Spleen (tissue), 11 donors: ENCODE results near the gene GABARAPL1. TPM values are rescaled to one million over a fixed set of nuclear protein-coding genes. Genes with fewer than 3 reads are reported as not detected.
"Not testable (repeated sequence)": the region's sequence is repeated elsewhere in the genome, so short reads cannot be mapped to it uniquely, and the experiment has no call there.

Experiments used
- DNase-seq: peaks from one replicate; pipeline ENCODE4 v3.0.0-alpha.2; 2020
- H3K27ac ChIP-seq, 8 donors: fragments of 200-600 bp; sonication (generic) in 7 of 8; 1 replicate in 4 of 8; 2 replicates in 4 of 8; pipeline versions ENCODE4 v1.5.0 to v1.8.0; 2016 to 2021; ENCODE audit warnings: inconsistent platforms in 4 of 8, mild to moderate bottlenecking in 4 of 8, moderate library complexity in 1 of 8
- H3K27me3 ChIP-seq, 7 donors: fragments of 200-600 bp; sonication (generic) in 6 of 7; replicated peaks in 1 of 7; 1 replicate in 4 of 7; 2 replicates in 3 of 7; pipeline versions ENCODE4 v1.5.0 to v1.8.0; 2016 to 2021; ENCODE audit warnings: inconsistent platforms in 3 of 7, mild to moderate bottlenecking in 1 of 7
- H3K36me3 ChIP-seq, 6 donors: fragments of 200-600 bp; sonication (generic) in 5 of 6; 1 replicate in 4 of 6; 2 replicates in 2 of 6; pipeline versions ENCODE4 v1.5.0 to v1.8.0; 2016 to 2021; ENCODE audit warnings: inconsistent platforms in 2 of 6
- H3K4me1 ChIP-seq, 6 donors: fragments of 200-600 bp; sonication (generic) in 5 of 6; 1 replicate in 3 of 6; 2 replicates in 3 of 6; pipeline versions ENCODE4 v1.5.0 to v1.8.0; 2016 to 2021; ENCODE audit warnings: inconsistent platforms in 3 of 6
- H3K4me3 ChIP-seq, 8 donors: fragments of 200-600 bp; sonication (generic) in 7 of 8; 1 replicate in 4 of 8; 2 replicates in 4 of 8; pipeline versions ENCODE4 v1.5.0 to v1.8.0; 2016 to 2021; ENCODE audit warnings: inconsistent platforms in 4 of 8, mild to moderate bottlenecking in 4 of 8, moderate library complexity in 2 of 8
- H3K9me3 ChIP-seq, 8 donors: fragments of 200-600 bp; sonication (generic) in 7 of 8; 1 replicate in 4 of 8; 2 replicates in 4 of 8; pipeline versions ENCODE4 v1.5.0 to v1.8.0; 2016 to 2021; ENCODE audit warnings: inconsistent platforms in 4 of 8
- POLR2A ChIP-seq, 3 donors: fragments of 450-650 bp; IDR thresholded peaks; one replicate each; pipeline ENCODE4 v1.5.1; 2017; ENCODE audit warnings: antibody characterized with exemption in 3 of 3, mild to moderate bottlenecking in 1 of 3
- POLR2AphosphoS5 ChIP-seq, 3 donors: sonication (generic); formaldehyde crosslinking; IDR thresholded peaks; one replicate each; pipeline ENCODE4 v1.5.1; 2017; ENCODE audit warnings: antibody characterized with exemption in 3 of 3
- WGBS, 5 donors: extraction: QIAGEN DNeasy Blood & Tissue Kit in 3 of 5; methylation state at CpG; one replicate each; pipeline versions ENCODE4 v1.1.5 to v1.1.7; 2013 to 2018; 5-methylcytosine and 5-hydroxymethylcytosine counted together
- intact Hi-C: fragments of 100-400 bp; cut with DNase I; formaldehyde crosslinking; loops from one replicate; pipeline ENCODE4 v1.15.0; 2023; ENCODE audit warnings: low total_unique reads
- polyA plus RNA-seq, 3 donors: library from polyadenylated mRNA; stranded (reverse); fragments of 200-250 nt; gene quantifications; one replicate each; pipeline ENCODE4 v1.2.1, GENCODE V29; 2013
- total RNA-seq, 7 donors: library from RNA; depleted of rRNA in 3 of 7; stranded (reverse); fragments of >200 nt in 3 of 7; fragmentation: NEBNext Ultra II Directional in 4 of 7; extraction: Animal tissue kit (Norgen Biotek cat#: 25700) in 4 of 7; gene quantifications; one replicate each; pipeline versions ENCODE4 v1.1.0 to v1.2.1, GENCODE V29; 2016 to 2021
- TF ChIP-seq, protein P1 (sequence below), 11 experiments: fragments of 200-600 bp in 7 of 11; fragments of 450-650 bp in 4 of 11; sonication (generic) in 4 of 11; IDR thresholded peaks in 8 of 11; conservative IDR thresholded peaks in 3 of 11; 1 replicate in 7 of 11; 2 replicates in 4 of 11; pipeline versions ENCODE4 v1.4.0 to v1.8.0; 2016 to 2021; ENCODE audit warnings: antibody characterized with exemption in 11 of 11, inconsistent platforms in 4 of 11, mild to moderate bottlenecking in 1 of 11
- donor health status: healthy with polysubstance abuse.
- donor health status: DM: no; HTN: no; CAD: no; lungs with moderate emphysema.
- donor health status: DM: no; HTN: no; CAD: no.
- donor health status: Bipolar disorder and iron deficiency.
- donor health status: healthy.
- donor health status: DM: no; HTN: no; CAD: no.
- donor health status: DM: yes; HTN: yes; CAD: no.

Gene GABARAPL1
- total and polyA plus RNA-seq, 10 donors, result 10.0 to 79.7 (median 48.5) TPM

DNA sequence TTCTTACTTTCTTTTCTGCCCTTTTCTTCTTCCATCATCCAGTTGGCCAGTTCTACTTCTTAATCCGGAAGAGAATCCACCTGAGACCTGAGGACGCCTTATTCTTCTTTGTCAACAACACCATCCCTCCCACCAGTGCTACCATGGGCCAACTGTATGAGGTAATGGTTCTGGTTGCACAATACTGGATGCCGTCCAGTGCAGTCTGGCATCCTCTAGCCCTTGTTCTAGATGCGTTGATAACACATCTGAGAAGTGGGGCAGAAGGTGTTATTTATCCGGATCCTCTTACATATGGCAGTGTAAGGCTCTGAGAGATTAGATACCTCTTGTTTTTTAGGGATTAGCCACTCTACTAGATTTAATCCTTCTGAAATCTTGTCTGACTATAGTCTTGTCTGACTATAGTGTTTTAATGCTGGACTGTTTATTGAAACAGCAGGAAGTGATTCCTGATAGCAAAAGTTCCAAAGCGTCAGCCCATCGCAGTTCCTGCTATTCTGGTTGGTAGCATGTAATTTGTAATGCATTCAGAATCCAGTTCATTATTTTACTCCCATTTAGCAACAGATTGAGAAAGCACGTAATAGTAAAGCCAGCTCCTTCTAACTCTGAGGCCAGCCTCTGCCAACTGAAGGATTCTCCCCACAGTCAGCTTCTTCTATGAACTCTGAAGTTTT is 7.9 kb downstream of the GABARAPL1 start:
- DNase-seq, result no peak
- Histone ChIP-seq H3K27me3 (no peaks in the 10 kb centered on the region), H3K4me3 (no peak overlapping the region), H3K9me3 (no peaks in the 10 kb centered on the region), H3K27ac (no peak overlapping the region), H3K36me3 (peaks cover 0 to 82% (median 55%) of the 10 kb centered on the region in 6 donors), H3K4me1 (peaks cover 1 to 9% (median 7%) of the 10 kb centered on the region in 6 donors)
- WGBS, 5 donors, result 73 to 85% (median 81%) methylated on average over 8 of the region's 8 CpGs
- intact Hi-C loops, result no loop called here
- no peak for TF ChIP-seq POLR2A (IDR thresholded peaks at IDR 0.05)
- peak in 1 of 3 donors; percentile 13 for TF ChIP-seq POLR2AphosphoS5 (IDR thresholded peaks at IDR 0.05)
- TF ChIP-seq, protein P1, sequence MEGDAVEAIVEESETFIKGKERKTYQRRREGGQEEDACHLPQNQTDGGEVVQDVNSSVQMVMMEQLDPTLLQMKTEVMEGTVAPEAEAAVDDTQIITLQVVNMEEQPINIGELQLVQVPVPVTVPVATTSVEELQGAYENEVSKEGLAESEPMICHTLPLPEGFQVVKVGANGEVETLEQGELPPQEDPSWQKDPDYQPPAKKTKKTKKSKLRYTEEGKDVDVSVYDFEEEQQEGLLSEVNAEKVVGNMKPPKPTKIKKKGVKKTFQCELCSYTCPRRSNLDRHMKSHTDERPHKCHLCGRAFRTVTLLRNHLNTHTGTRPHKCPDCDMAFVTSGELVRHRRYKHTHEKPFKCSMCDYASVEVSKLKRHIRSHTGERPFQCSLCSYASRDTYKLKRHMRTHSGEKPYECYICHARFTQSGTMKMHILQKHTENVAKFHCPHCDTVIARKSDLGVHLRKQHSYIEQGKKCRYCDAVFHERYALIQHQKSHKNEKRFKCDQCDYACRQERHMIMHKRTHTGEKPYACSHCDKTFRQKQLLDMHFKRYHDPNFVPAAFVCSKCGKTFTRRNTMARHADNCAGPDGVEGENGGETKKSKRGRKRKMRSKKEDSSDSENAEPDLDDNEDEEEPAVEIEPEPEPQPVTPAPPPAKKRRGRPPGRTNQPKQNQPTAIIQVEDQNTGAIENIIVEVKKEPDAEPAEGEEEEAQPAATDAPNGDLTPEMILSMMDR (IDR thresholded peaks at IDR 0.05 in 8 of 11, conservative IDR thresholded peaks at IDR 0.05 in 3 of 11), result no peak

DNA sequence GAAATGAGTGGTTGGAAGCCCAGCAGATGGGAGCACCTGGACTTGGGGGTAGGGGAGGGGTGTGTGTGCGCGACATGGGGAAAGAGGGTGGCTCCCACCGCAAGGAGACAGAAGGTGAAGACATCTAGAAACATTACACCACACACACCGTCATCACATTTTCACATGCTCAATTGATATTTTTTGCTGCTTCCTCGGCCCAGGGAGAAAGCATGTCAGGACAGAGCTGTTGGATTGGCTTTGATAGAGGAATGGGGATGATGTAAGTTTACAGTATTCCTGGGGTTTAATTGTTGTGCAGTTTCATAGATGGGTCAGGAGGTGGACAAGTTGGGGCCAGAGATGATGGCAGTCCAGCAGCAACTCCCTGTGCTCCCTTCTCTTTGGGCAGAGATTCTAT is 9.2 kb downstream of the GABARAPL1 start:
- Histone ChIP-seq H3K9me3 (no peaks in the 10 kb centered on the region), H3K27ac (no peak overlapping the region), H3K27me3 (no peaks in the 10 kb centered on the region), H3K36me3 (peaks cover 0 to 76% (median 55%) of the 10 kb centered on the region in 6 donors), H3K4me3 (no peak overlapping the region), H3K4me1 (peaks cover 0 to 4% (median 0%) of the 10 kb centered on the region in 6 donors)
- DNase-seq, result no peak
- no peak for TF ChIP-seq POLR2AphosphoS5 (IDR thresholded peaks at IDR 0.05)
- TF ChIP-seq, protein P1 (IDR thresholded peaks at IDR 0.05 in 8 of 11, conservative IDR thresholded peaks at IDR 0.05 in 3 of 11), result no peak
- TF ChIP-seq POLR2A (IDR thresholded peaks at IDR 0.05), result no peak
- WGBS, 5 donors, result 90 to 97% (median 93%) methylated on average over 5 of the region's 5 CpGs
- intact Hi-C loops, result no loop called here

DNA sequence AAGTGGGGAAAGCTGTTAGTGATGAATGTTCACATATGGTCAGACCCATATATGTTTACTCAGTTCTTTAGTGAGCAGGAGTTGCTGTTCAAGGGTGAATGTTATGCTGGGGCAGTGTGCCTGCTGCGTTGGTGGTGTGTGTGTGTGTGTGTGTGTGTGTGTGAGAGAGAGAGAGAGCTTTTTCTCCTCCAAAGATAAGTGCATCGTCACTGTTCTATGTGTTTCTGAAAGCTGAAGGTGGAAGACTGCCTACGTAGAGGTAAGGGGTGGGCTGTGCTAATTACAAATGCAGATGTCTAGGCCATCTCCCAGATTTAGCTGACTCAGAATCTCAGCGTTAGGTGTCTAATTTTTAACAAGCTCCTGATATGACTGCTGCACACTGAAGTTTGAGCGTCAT is 10.5 kb downstream of the GABARAPL1 start:
- no peak for DNase-seq
- Histone ChIP-seq H3K36me3 (peaks cover 0 to 67% (median 53%) of the 10 kb centered on the region in 6 donors), H3K27me3 (no peaks in the 10 kb centered on the region), H3K4me1 (no peaks in the 10 kb centered on the region), H3K9me3 (no peaks in the 10 kb centered on the region), H3K27ac (no peak overlapping the region), H3K4me3 (no peak overlapping the region)
- 79 to 97% (median 84%) methylated on average over 5 of the region's 5 CpGs for WGBS, 5 donors
- intact Hi-C loops, result no loop called here
- TF ChIP-seq POLR2AphosphoS5 (IDR thresholded peaks at IDR 0.05) (no peak), POLR2A (IDR thresholded peaks at IDR 0.05) (no peak)
- TF ChIP-seq, protein P1 (IDR thresholded peaks at IDR 0.05 in 8 of 11, conservative IDR thresholded peaks at IDR 0.05 in 3 of 11), result no peak

DNA sequence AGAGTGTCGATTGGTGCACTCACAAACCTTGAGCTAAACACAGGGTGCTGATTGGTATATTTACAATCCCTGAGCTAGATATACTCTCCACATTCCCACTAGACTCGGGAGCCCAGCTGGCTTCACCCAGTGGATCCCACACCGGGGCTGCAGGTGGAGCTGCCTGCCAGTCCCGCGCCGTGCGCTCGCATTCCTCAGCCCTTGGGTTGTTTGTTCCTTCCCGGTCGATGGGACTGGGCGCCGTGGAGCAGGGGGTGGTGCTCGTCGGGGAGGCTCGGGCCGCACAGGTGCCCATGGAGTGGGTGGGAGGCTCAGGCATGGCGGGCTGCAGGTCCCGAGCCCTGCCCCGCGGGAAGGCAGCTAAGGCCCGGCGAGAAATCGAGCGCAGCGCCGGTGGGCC is 12.7 kb downstream of the GABARAPL1 start:
- 91 to 96% (median 95%) methylated on average over 9 to 20 of the region's 26 CpGs for WGBS, 5 donors
- H3K4me3 ChIP-seq, intact Hi-C loops, H3K9me3 ChIP-seq, H3K27me3 ChIP-seq, DNase-seq, H3K4me1 ChIP-seq, H3K27ac ChIP-seq: not testable (repeated sequence)
- TF ChIP-seq POLR2AphosphoS5 (IDR thresholded peaks at IDR 0.05), result peak; percentile 20 to 71 (median 29)
- peaks cover 0 to 45% (median 36%) of the 10 kb centered on the region in 6 donors for H3K36me3 ChIP-seq
